Peyer's patch (tissue), 4 donors: ENCODE measurements around the gene VAV1.

Source experiments
- CTCF ChIP-seq, 6 experiments: fragments of 450-650 bp in 4 of 6; fragments of 200-600 bp in 2 of 6; sonication (generic) in 1 of 6; IDR thresholded peaks; one replicate each; pipeline ENCODE4 v1.5.1; 2017 to 2019; ENCODE audit warnings: antibody characterized with exemption in 6 of 6, mild to moderate bottlenecking in 3 of 6, moderate library complexity in 1 of 6
- POLR2A ChIP-seq, 2 donors: fragments of 450-650 bp; IDR thresholded peaks; one replicate each; pipeline ENCODE4 v1.5.1; 2017; ENCODE audit warnings: antibody characterized with exemption in 2 of 2, mild to moderate bottlenecking in 2 of 2, moderate library complexity in 2 of 2

GRCh38 chr19:6766357-6767080 is 6.0 kb upstream of the VAV1 start:
- TF ChIP-seq CTCF (IDR thresholded peaks at IDR 0.05): no peak
- TF ChIP-seq POLR2A (IDR thresholded peaks at IDR 0.05): no peak
